Endodermal cell (in vitro differentiated cells): Measurements from ENCODE around the gene RBM22. TPM values are rescaled to one million over a fixed set of nuclear protein-coding genes. Genes with fewer than 3 reads are reported as not detected.

Experiments
- DNase-seq: peaks from one replicate; pipeline ENCODE4 v3.0.0-alpha.2; 2017
- H3K27ac ChIP-seq: 2 replicates; pipeline ENCODE4 v1.5.1; 2013; ENCODE audit warnings: mild to moderate bottlenecking, low read depth, low read length, moderate library complexity
- H3K27me3 ChIP-seq: 2 replicates; pipeline ENCODE4 v1.6.1; 2013; ENCODE audit warnings: mild to moderate bottlenecking, low read length, moderate library complexity; ENCODE audit not compliant: insufficient read depth, control insufficient read depth, poor library complexity, severe bottlenecking
- H3K36me3 ChIP-seq: 2 replicates; pipeline ENCODE4 v1.7.0; 2013; ENCODE audit warnings: mild to moderate bottlenecking, low read length, moderate library complexity; ENCODE audit not compliant: control insufficient read depth, insufficient read depth
- H3K4me1 ChIP-seq: one replicate; pipeline ENCODE4 v1.7.0; 2013; ENCODE audit warnings: low read length; ENCODE audit not compliant: control insufficient read depth, insufficient read depth
- H3K4me3 ChIP-seq: 2 replicates; pipeline ENCODE4 v1.5.1; 2013; ENCODE audit warnings: mild to moderate bottlenecking, low read length, moderate library complexity
- H3K9ac ChIP-seq: 2 replicates; pipeline ENCODE4 v1.6.1; 2013; ENCODE audit warnings: mild to moderate bottlenecking, low read length, moderate library complexity; ENCODE audit not compliant: poor library complexity, severe bottlenecking; ENCODE audit errors: extremely low read depth
- H3K9me3 ChIP-seq: 2 replicates; pipeline ENCODE4 v1.6.1; 2013; ENCODE audit warnings: mild to moderate bottlenecking, low read length, moderate library complexity; ENCODE audit not compliant: control insufficient read depth
- H3K27ac Mint-ChIP-seq: 2 replicates; pipeline ENCODE4 v1.8.0; 2020; ENCODE audit warnings: mixed read lengths
- H3K27me3 Mint-ChIP-seq: 2 replicates; pipeline ENCODE4 v1.8.0; 2021; ENCODE audit warnings: mild to moderate bottlenecking, mixed read lengths; ENCODE audit not compliant: insufficient read depth
- H3K36me3 Mint-ChIP-seq: 2 replicates; pipeline ENCODE4 v1.8.0; 2020; ENCODE audit warnings: low read depth, mixed read lengths
- H3K4me1 Mint-ChIP-seq: 2 replicates; pipeline ENCODE4 v1.8.0; 2020; ENCODE audit warnings: mixed read lengths
- H3K4me3 Mint-ChIP-seq: 2 replicates; pipeline ENCODE4 v1.8.0; 2020; ENCODE audit warnings: mild to moderate bottlenecking, moderate library complexity, mixed read lengths
- H3K9me3 Mint-ChIP-seq: 2 replicates; pipeline ENCODE4 v1.8.0; 2020; ENCODE audit warnings: mild to moderate bottlenecking, mixed read lengths
- WGBS, 2 experiments: methylation state at CpG; one replicate each; pipeline versions ENCODE4 v1.1.5 to v1.1.7; 2013; ENCODE audit warnings: missing lambda C conversion rate in 2 of 2, mixed read lengths in 1 of 2; ENCODE audit not compliant: insufficient coverage in 1 of 2, insufficient read length in 1 of 2; 5-methylcytosine and 5-hydroxymethylcytosine counted together
- total RNA-seq, 2 donors: library from RNA; stranded (reverse); fragmentation: NEBNext Ultra II Directional in 1 of 2; extraction: Animal tissue kit (Norgen Biotek cat#: 25700) in 1 of 2; gene quantifications; 2 replicates in 1 of 2; 3 replicates in 1 of 2; pipeline ENCODE4 v1.2.1, GENCODE V29; 2021
- TF ChIP-seq, protein P1 (sequence below): fragments of 200-600 bp; sonication (generic); conservative IDR thresholded peaks from 2 replicates; pipeline ENCODE4 v1.5.0; 2021; ENCODE audit warnings: antibody characterized with exemption, mild to moderate bottlenecking

Gene RBM22
- total RNA-seq, 2 donors from 2014 or later = 42.7 to 44.3 TPM

DNA sequence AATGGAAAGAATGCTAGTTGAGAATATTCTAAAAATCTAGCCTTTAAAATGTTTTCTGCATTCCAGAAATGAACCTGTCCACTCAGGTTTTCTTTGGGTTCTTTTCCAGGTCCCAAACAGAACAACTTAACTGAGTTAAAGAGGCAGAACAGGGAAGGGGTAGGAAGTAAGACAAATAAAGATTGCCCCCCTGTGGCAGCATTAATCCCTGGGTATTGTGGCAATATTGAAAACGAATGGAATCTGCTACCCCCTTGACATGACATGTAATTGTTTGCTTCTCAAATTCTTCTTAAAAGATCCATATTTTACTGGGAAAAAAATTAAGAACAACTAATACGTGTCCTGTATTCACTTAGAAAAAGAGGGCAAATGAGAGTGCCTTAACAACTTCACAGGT is 9.3 kb upstream of the RBM22 start:
- TF ChIP-seq, protein P1, sequence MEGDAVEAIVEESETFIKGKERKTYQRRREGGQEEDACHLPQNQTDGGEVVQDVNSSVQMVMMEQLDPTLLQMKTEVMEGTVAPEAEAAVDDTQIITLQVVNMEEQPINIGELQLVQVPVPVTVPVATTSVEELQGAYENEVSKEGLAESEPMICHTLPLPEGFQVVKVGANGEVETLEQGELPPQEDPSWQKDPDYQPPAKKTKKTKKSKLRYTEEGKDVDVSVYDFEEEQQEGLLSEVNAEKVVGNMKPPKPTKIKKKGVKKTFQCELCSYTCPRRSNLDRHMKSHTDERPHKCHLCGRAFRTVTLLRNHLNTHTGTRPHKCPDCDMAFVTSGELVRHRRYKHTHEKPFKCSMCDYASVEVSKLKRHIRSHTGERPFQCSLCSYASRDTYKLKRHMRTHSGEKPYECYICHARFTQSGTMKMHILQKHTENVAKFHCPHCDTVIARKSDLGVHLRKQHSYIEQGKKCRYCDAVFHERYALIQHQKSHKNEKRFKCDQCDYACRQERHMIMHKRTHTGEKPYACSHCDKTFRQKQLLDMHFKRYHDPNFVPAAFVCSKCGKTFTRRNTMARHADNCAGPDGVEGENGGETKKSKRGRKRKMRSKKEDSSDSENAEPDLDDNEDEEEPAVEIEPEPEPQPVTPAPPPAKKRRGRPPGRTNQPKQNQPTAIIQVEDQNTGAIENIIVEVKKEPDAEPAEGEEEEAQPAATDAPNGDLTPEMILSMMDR = peak; percentile 65
- 57 to 73% methylated on average over 1 to 2 of the region's 2 CpGs for WGBS, 2 experiments

GRCh38 chr5:150706776-150707390 is 6.0 kb upstream of the RBM22 start:
- Histone ChIP-seq H3K36me3 (peaks cover 28% of the 10 kb centered on the region), H3K27me3 (peaks cover 16% of the 10 kb centered on the region), H3K27ac (peak overlapping the region; percentile 2), H3K4me1 (peaks cover 10% of the 10 kb centered on the region), H3K9me3 (no peaks in the 10 kb centered on the region), H3K4me3 (peak overlapping the region; percentile 54), H3K9ac (no peak overlapping the region)
- Mint-ChIP-seq H3K4me1 (peaks cover 26% of the 10 kb centered on the region), H3K9me3 (no peaks in the 10 kb centered on the region), H3K4me3 (peak overlapping the region; percentile 28), H3K27me3 (peaks cover 10% of the 10 kb centered on the region), H3K36me3 (peaks cover 20% of the 10 kb centered on the region), H3K27ac (peak overlapping the region; percentile 64)
- TF ChIP-seq, protein P1 = no peak
- 84 to 94% methylated on average over 3 to 4 of the region's 4 CpGs for WGBS, 2 experiments
- no peak for DNase-seq

More for the DNA sequence above, 9.3 kb upstream of the RBM22 start:
- Histone ChIP-seq H3K9ac (no peak overlapping the region), H3K27me3 (no peaks in the 10 kb centered on the region), H3K4me1 (peaks cover 10% of the 10 kb centered on the region), H3K36me3 (peaks cover 58% of the 10 kb centered on the region), H3K4me3 (no peak overlapping the region), H3K27ac (no peak overlapping the region), H3K9me3 (no peaks in the 10 kb centered on the region)
- H3K9me3 Mint-ChIP-seq = no peaks in the 10 kb centered on the region
- peaks cover 26% of the 10 kb centered on the region for H3K4me1 Mint-ChIP-seq
- no peak overlapping the region for H3K4me3 Mint-ChIP-seq
- H3K27me3 Mint-ChIP-seq = no peaks in the 10 kb centered on the region
- H3K27ac Mint-ChIP-seq = no peak overlapping the region
- peaks cover 37% of the 10 kb centered on the region for H3K36me3 Mint-ChIP-seq
- DNase-seq = no peak

GRCh38 chr5:150703762-150704161 is 2.9 kb upstream of the RBM22 start:
- H3K27ac Mint-ChIP-seq = no peak overlapping the region

More at GRCh38 chr5:150703762-150704161, 2.9 kb upstream of the RBM22 start:
- TF ChIP-seq, protein P1 = no peak
- Histone ChIP-seq H3K4me3 (no peak overlapping the region), H3K27me3 (peaks cover 17% of the 10 kb centered on the region), H3K4me1 (peaks cover 3% of the 10 kb centered on the region), H3K9me3 (no peaks in the 10 kb centered on the region), H3K27ac (no peak overlapping the region), H3K36me3 (peaks cover 6% of the 10 kb centered on the region), H3K9ac (no peak overlapping the region)
- no peak for DNase-seq
- H3K4me3 Mint-ChIP-seq = no peak overlapping the region
- H3K4me1 Mint-ChIP-seq = peaks cover 19% of the 10 kb centered on the region
- no peaks in the 10 kb centered on the region for H3K9me3 Mint-ChIP-seq
- peaks cover 10% of the 10 kb centered on the region for H3K27me3 Mint-ChIP-seq
- 86 to 89% methylated on average over 1 to 3 of the region's 3 CpGs for WGBS, 2 experiments
- peaks cover 15% of the 10 kb centered on the region for H3K36me3 Mint-ChIP-seq
